ENCODE results near the gene TM4SF4. TPM values are rescaled to one million over a fixed set of nuclear protein-coding genes. Genes with fewer than 3 reads are reported as not detected.

TM4SF4 gene
- total RNA-seq, 2 donors from 2014 or later, result 53.2 to 149 TPM

DNA sequence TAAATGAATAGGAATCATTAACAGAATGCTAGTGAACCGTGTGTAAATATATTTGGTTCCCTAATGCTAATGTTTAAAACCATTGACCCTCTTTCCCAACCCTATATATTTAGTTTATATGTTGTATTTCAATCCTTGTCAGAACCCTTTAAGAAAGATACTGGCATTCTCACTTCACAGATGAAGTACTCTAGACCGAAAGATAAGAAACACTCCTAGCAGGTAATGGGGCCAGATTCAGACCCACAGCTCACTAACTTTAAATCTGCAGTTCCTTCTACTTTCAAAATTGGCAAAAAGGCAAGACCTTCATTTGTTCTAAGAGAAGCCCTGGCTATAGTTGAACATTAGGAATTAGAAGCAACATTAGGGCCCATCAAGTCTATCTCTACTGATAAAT, 42.3 kb upstream of the TM4SF4 start:
- TF ChIP-seq POLR2A (IDR thresholded peaks at IDR 0.05), result no peak
- TF ChIP-seq, protein P1, sequence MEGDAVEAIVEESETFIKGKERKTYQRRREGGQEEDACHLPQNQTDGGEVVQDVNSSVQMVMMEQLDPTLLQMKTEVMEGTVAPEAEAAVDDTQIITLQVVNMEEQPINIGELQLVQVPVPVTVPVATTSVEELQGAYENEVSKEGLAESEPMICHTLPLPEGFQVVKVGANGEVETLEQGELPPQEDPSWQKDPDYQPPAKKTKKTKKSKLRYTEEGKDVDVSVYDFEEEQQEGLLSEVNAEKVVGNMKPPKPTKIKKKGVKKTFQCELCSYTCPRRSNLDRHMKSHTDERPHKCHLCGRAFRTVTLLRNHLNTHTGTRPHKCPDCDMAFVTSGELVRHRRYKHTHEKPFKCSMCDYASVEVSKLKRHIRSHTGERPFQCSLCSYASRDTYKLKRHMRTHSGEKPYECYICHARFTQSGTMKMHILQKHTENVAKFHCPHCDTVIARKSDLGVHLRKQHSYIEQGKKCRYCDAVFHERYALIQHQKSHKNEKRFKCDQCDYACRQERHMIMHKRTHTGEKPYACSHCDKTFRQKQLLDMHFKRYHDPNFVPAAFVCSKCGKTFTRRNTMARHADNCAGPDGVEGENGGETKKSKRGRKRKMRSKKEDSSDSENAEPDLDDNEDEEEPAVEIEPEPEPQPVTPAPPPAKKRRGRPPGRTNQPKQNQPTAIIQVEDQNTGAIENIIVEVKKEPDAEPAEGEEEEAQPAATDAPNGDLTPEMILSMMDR (IDR thresholded peaks at IDR 0.05), result no peak
- Histone ChIP-seq H3K4me3 (no peak overlapping the region), H3K4me1 (peaks cover 8% of the 10 kb centered on the region), H3K27me3 (no peaks in the 10 kb centered on the region), H3K9me3 (no peaks in the 10 kb centered on the region), H3K27ac (no peak overlapping the region), H3K36me3 (replicated peaks in 1 of 2; ENCODE audit: insufficient read depth in 1 of 2, low read depth in 2 of 2) (no peaks in the 10 kb centered on the region)
- 62 to 66% methylated on average over 2 of the region's 2 CpGs for WGBS, 2 donors
- DNase-seq, result no peak
- no peak for ATAC-seq
- intact Hi-C loops (cut with DNase I), result no loop called here

DNA sequence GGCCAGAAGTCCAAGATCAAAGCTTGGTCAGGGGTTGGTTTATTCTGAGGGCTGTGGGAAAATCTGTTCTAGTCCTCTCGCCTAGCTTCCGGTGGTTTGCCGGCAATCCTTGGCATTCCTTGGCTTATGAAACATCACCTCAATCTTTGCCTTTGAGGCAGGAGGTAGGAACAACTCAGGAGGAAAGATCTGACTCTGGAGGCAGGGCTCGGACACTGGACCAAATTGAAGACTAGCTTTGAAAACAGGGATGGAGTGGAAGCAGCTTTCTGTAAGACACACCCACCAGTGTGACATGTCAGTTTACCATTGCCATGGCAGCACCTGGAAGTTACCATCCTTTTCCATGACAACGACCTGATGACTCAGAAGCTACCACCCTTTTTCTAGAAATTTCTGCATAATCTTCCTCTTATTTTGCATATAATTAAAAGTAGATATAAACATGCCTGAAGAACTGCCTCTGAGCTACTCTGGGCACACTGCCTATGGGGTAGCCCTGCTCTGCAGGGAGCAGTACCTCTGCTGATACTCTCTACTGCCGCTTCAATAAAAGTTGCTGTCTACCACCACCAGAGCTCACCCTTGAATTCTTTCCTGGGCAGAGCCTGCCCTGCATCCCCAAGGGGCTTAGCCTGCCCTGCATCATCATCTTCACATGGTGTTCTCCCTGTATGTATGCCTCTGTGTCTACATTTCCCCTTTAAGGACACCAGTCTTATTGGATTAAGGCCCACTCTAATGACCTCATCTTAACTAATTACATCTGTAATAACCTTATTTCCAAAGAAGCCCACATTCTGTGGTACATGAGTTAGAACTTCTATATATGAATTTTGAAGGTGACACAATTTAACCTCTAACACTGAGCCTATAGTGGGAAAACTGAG, 38.3 kb upstream of the TM4SF4 start:
- TF ChIP-seq, protein P1 (IDR thresholded peaks at IDR 0.05), result no peak
- TF ChIP-seq POLR2A (IDR thresholded peaks at IDR 0.05), result no peak
- Histone ChIP-seq H3K4me3 (no peak overlapping the region), H3K27ac (no peak overlapping the region), H3K9me3 (no peaks in the 10 kb centered on the region), H3K36me3 (replicated peaks in 1 of 2; ENCODE audit: insufficient read depth in 1 of 2, low read depth in 2 of 2) (no peaks in the 10 kb centered on the region), H3K4me1 (peaks cover 13% of the 10 kb centered on the region), H3K27me3 (no peaks in the 10 kb centered on the region)
- no peak for ATAC-seq
- intact Hi-C loops (cut with DNase I), result no loop called here
- DNase-seq, result no peak
- 92 to 95% methylated on average over 6 of the region's 6 CpGs for WGBS, 2 donors

DNA sequence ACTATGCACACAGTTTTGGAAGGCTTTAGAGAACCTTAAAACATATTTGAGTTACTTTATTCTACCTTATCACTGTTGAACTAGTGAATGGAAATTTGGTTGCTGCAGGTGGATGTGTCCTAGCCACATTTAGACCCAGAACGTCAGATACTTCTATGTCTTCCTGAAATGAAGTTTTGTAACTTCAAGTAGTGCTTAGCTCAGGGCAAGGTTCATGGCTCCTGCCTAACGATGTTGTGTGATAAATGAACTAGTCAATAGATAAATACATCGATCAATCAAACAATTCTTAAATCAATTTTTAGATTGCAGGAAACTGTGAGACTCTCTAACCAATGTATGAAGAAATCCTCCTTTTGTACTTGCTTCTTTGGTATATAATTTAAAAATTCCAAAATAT, 37.2 kb upstream of the TM4SF4 start:
- Histone ChIP-seq H3K27ac (no peak overlapping the region), H3K9me3 (no peaks in the 10 kb centered on the region), H3K4me3 (no peak overlapping the region), H3K36me3 (replicated peaks in 1 of 2; ENCODE audit: insufficient read depth in 1 of 2, low read depth in 2 of 2) (no peaks in the 10 kb centered on the region), H3K27me3 (no peaks in the 10 kb centered on the region), H3K4me1 (peaks cover 15% of the 10 kb centered on the region)
- intact Hi-C loops (cut with DNase I), result no loop called here
- TF ChIP-seq, protein P1 (IDR thresholded peaks at IDR 0.05), result no peak
- no peak for TF ChIP-seq POLR2A (IDR thresholded peaks at IDR 0.05)
- WGBS, 2 donors, result 34 to 44% methylated on average over 3 of the region's 3 CpGs
- DNase-seq, result no peak
- ATAC-seq, result no peak

DNA sequence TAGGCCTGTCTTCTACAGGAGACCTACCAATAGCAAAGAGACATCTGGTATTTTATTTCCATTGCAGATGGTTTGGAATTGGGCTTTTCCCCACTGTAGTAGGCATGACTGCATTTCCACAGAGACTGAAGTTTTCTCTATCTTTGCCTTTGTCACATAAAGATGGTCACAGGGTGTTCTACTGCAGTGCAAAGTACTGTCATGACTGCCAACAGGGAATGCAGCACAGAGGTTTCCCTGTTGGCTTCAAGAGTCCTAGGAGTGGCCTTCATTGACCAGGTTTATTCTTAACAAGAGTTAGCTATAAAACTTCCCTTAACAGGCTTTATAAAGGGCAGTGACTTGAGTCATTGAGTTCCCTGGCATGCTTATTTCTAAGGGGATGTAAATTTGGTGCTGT, 36.8 kb upstream of the TM4SF4 start:
- intact Hi-C loops (cut with DNase I), result no loop called here
- peaks cover 19% of the 10 kb centered on the region for H3K4me1 ChIP-seq
- H3K27me3 ChIP-seq, result no peaks in the 10 kb centered on the region
- H3K36me3 ChIP-seq (replicated peaks in 1 of 2; ENCODE audit: insufficient read depth in 1 of 2, low read depth in 2 of 2), result no peaks in the 10 kb centered on the region
- TF ChIP-seq POLR2A (IDR thresholded peaks at IDR 0.05), result no peak
- TF ChIP-seq, protein P1 (IDR thresholded peaks at IDR 0.05), result no peak
- no peak overlapping the region for H3K27ac ChIP-seq
- no peak for ATAC-seq
- DNase-seq, result no peak
- H3K9me3 ChIP-seq, result no peaks in the 10 kb centered on the region
- H3K4me3 ChIP-seq, result no peak overlapping the region

DNA sequence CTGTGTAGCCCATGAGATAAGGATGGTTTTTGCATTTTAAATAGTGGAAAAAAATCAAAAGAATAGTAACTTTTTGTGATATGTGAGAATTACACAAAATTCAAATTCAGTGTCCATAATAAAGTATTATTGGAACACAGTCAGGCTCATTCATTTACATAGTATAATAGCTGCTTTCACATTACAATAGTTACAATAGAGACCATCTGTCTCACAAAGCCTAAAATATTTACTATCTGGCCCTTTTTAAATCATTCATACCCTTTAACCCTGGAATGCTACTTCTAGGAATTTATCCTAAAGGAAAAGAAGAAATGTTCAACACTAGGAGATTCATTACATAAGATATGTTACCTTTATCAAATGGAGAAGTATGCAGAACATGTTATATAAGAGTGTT, 35.5 kb upstream of the TM4SF4 start:
- Histone ChIP-seq H3K36me3 (replicated peaks in 1 of 2; ENCODE audit: insufficient read depth in 1 of 2, low read depth in 2 of 2) (no peaks in the 10 kb centered on the region), H3K4me1 (peaks cover 32% of the 10 kb centered on the region), H3K27me3 (no peaks in the 10 kb centered on the region), H3K4me3 (no peak overlapping the region), H3K27ac (no peak overlapping the region), H3K9me3 (no peaks in the 10 kb centered on the region)
- DNase-seq, result no peak
- intact Hi-C loops (cut with DNase I), result no loop called here
- TF ChIP-seq, protein P1 (IDR thresholded peaks at IDR 0.05), result no peak
- no peak for TF ChIP-seq POLR2A (IDR thresholded peaks at IDR 0.05)
- no peak for ATAC-seq

All from body of pancreas (tissue), 4 donors.